HCT116 (cell line): Measurements from ENCODE around the gene NDUFB10. TPM values are rescaled to one million over a fixed set of nuclear protein-coding genes. Genes with fewer than 3 reads are reported as not detected.

Experiments used
- ATAC-seq: fragments of 200-7000 bp; cut with Tn5 transposase; 2 replicates; pipeline ENCODE4 v1.9.1; 2020; ENCODE audit warnings: mild to moderate bottlenecking, moderate library complexity
- BruUV-seq: library from RNA; stranded (reverse); fragments of 400-500 nt; replicated peaks from 2 replicates; lab custom pipeline; 2021; lab: Mats Ljungman, UMichigan
- CTCF ChIA-PET: fragments of 300-600 bp; sonication (Branson Sonifier 250); formaldehyde crosslinking; loops from one replicate; lab custom pipeline; 2021; ENCODE audit warnings: antibody characterized with exemption; lab: Charles Lee
- POLR2A ChIA-PET: fragments of 300-600, 350-600 bp; sonication (Branson Sonifier 250); formaldehyde crosslinking; loops from one replicate; lab custom pipeline; 2021; ENCODE audit warnings: antibody characterized with exemption; lab: Charles Lee
- RAD21 ChIA-PET, 2 experiments: fragments of 300-600 bp; sonication (Branson Sonifier 250); formaldehyde crosslinking; loops; one replicate each; lab custom pipeline; 2023; ENCODE audit warnings: low total read pairs in 2 of 2; ENCODE audit not compliant: uncharacterized antibody in 2 of 2, unreplicated experiment in 2 of 2, low non-redundant PET in 1 of 2; lab: Charles Lee
- DNase-seq: peaks from one replicate; pipeline ENCODE4 v3.0.0-alpha.2; 2010; ENCODE audit warnings: low read depth, low spot score
- H2AFZ ChIP-seq: fragments of 200-600 bp; shearing (Covaris generic), sonication (generic); 2 replicates; pipeline ENCODE4 v1.6.1; 2017; ENCODE audit warnings: low read depth, mixed run types, mixed read lengths, antibody characterized with exemption, low read length; ENCODE audit not compliant: poor library complexity, severe bottlenecking
- H3K27ac ChIP-seq: 2 replicates; pipeline ENCODE4 v1.5.1; 2012; ENCODE audit warnings: low read depth, low read length
- H3K27me3 ChIP-seq: fragments of 200-600 bp; sonication (generic); 2 replicates; pipeline ENCODE4 v1.6.1; 2016; ENCODE audit warnings: mixed run types, low read length, mixed read lengths; ENCODE audit not compliant: insufficient read depth
- H3K36me3 ChIP-seq, 2 experiments: fragments of 200-500 bp in 1 of 2; fragments of 200-600 bp in 1 of 2; sonication (Bioruptor generic) in 1 of 2; sonication (generic) in 1 of 2; 2 replicates each; pipeline versions ENCODE4 v1.5.1 to v1.6.1; 2014 to 2016; ENCODE audit warnings: low read length in 2 of 2, inconsistent platforms in 1 of 2, mixed read lengths in 1 of 2, mixed run types in 1 of 2; ENCODE audit not compliant: insufficient read depth in 2 of 2, control insufficient read depth in 1 of 2
- H3K4me1 ChIP-seq, 2 experiments: fragments of 200-600 bp in 1 of 2; sonication (generic) in 1 of 2; 2 replicates each; pipeline versions ENCODE4 v1.5.1 to v1.6.1; 2012 to 2017; ENCODE audit warnings: low read length in 2 of 2, inconsistent platforms in 1 of 2, mild to moderate bottlenecking in 1 of 2, mixed read lengths in 1 of 2, mixed run types in 1 of 2, moderate library complexity in 1 of 2; ENCODE audit not compliant: insufficient read depth in 2 of 2, control insufficient read depth in 1 of 2
- H3K4me2 ChIP-seq: fragments of 200-600 bp; sonication (generic); 2 replicates; pipeline ENCODE4 v1.6.1; 2017; ENCODE audit warnings: mixed run types, low read length, mixed read lengths
- H3K4me3 ChIP-seq, 2 experiments: fragments of 200-600 bp in 1 of 2; sonication (generic) in 1 of 2; replicated peaks in 1 of 2; 2 replicates each; pipeline ENCODE4 v1.5.1; 2011 to 2016; ENCODE audit warnings: low read length in 2 of 2, control low read depth in 1 of 2, low read depth in 1 of 2, mild to moderate bottlenecking in 1 of 2, mixed read lengths in 1 of 2, mixed run types in 1 of 2
- H3K79me2 ChIP-seq: fragments of 200-600 bp; sonication (generic); 2 replicates; pipeline ENCODE4 v1.6.1; 2017; ENCODE audit warnings: mild to moderate bottlenecking, mixed run types, low read length, moderate library complexity, mixed read lengths; ENCODE audit not compliant: insufficient read depth
- H3K9ac ChIP-seq: fragments of 200-600 bp; sonication (generic); 2 replicates; pipeline ENCODE4 v1.6.1; 2016; ENCODE audit warnings: low read length, mixed read lengths
- H3K9me2 ChIP-seq: fragments of 200-600 bp; sonication (generic), shearing (Covaris generic); 2 replicates; pipeline ENCODE4 v1.6.1; 2017; ENCODE audit warnings: mixed run types, mild to moderate bottlenecking, moderate library complexity; ENCODE audit not compliant: insufficient read depth
- H3K9me3 ChIP-seq, 2 experiments: fragments of 200-500 bp in 1 of 2; fragments of 200-600 bp in 1 of 2; sonication (Bioruptor generic) in 1 of 2; sonication (generic) in 1 of 2; 2 replicates each; pipeline ENCODE4 v1.6.1; 2014 to 2017; ENCODE audit warnings: low read length in 2 of 2, mixed read lengths in 2 of 2, inconsistent platforms in 1 of 2, low read depth in 1 of 2, mild to moderate bottlenecking in 1 of 2, mixed run types in 1 of 2, moderate library complexity in 1 of 2; ENCODE audit not compliant: control insufficient read depth in 1 of 2, insufficient read depth in 1 of 2
- H4K20me1 ChIP-seq: fragments of 200-600 bp; sonication (generic), shearing (Covaris generic); 2 replicates; pipeline ENCODE4 v1.6.1; 2017; ENCODE audit warnings: mixed run types, mild to moderate bottlenecking, moderate library complexity; ENCODE audit not compliant: insufficient read depth
- CBX3 ChIP-seq: IDR thresholded peaks from 2 replicates; pipeline ENCODE4 v1.6.1; 2012; ENCODE audit warnings: low read depth
- CEBPB ChIP-seq: IDR thresholded peaks from 2 replicates; pipeline ENCODE4 v1.6.1; 2012; ENCODE audit warnings: low read depth
- EGR1 ChIP-seq: IDR thresholded peaks from 2 replicates; pipeline ENCODE4 v1.6.1; 2012; ENCODE audit warnings: low read depth
- ELF1 ChIP-seq: IDR thresholded peaks from 2 replicates; pipeline ENCODE4 v1.6.1; 2012; ENCODE audit warnings: low read depth, borderline replicate concordance
- FOSL1 ChIP-seq: IDR thresholded peaks from 2 replicates; pipeline ENCODE4 v1.6.1; 2012; ENCODE audit warnings: low read depth
- JUND ChIP-seq: IDR thresholded peaks from 2 replicates; pipeline ENCODE4 v1.6.1; 2012
- POLR2A ChIP-seq: IDR thresholded peaks from 2 replicates; pipeline ENCODE4 v1.7.0; 2011; ENCODE audit warnings: borderline replicate concordance; ENCODE audit not compliant: insufficient read depth, insufficient read length; ENCODE audit errors: extremely low read depth
- RAD21 ChIP-seq: IDR thresholded peaks from 2 replicates; pipeline ENCODE4 v1.6.1; 2012; ENCODE audit warnings: low read depth, mild to moderate bottlenecking
- SIN3A ChIP-seq: IDR thresholded peaks from 2 replicates; pipeline ENCODE4 v1.6.1; 2012; ENCODE audit warnings: low read depth
- SRF ChIP-seq: IDR thresholded peaks from 2 replicates; pipeline ENCODE4 v1.6.1; 2012; ENCODE audit warnings: low read depth
- TCF7L2 ChIP-seq: IDR thresholded peaks from 2 replicates; pipeline ENCODE4 v1.7.0; 2011; ENCODE audit warnings: borderline replicate concordance, inconsistent platforms; ENCODE audit not compliant: insufficient read depth, insufficient read length; ENCODE audit errors: extremely low read depth
- ZFX ChIP-seq: fragments of 450-650 bp; IDR thresholded peaks from 2 replicates; pipeline ENCODE4 v1.6.1; 2017
- intact Hi-C: fragments of 100-400 bp; cut with micrococcal nuclease; formaldehyde crosslinking; loops from 2 replicates; pipeline ENCODE4 v1.10.0; 2022
- total RNA-seq: library from RNA; stranded (reverse); gene quantifications from one replicate; pipeline ENCODE4 v1.2.1, GENCODE V29; 2021; ENCODE audit not compliant: unreplicated experiment
- TF ChIP-seq, protein P1 (sequence below): IDR thresholded peaks from 2 replicates; pipeline ENCODE4 v1.6.1; 2012; ENCODE audit warnings: low read depth
- TF ChIP-seq, protein P2 (sequence below), 3 experiments: fragments of 200-600 bp in 1 of 3; sonication (generic) in 1 of 3; IDR thresholded peaks in 2 of 3; conservative IDR thresholded peaks in 1 of 3; 2 replicates each; pipeline ENCODE4 v1.5.1; 2012 to 2017; ENCODE audit warnings: low read depth in 2 of 3, low read length in 2 of 3, antibody characterized with exemption in 1 of 3, borderline replicate concordance in 1 of 3, control low read depth in 1 of 3, mild to moderate bottlenecking in 1 of 3, mixed read lengths in 1 of 3, mixed run types in 1 of 3, moderate library complexity in 1 of 3; ENCODE audit not compliant: insufficient read depth in 1 of 3
- TF ChIP-seq, protein P3 (sequence below): IDR thresholded peaks from 2 replicates; pipeline ENCODE4 v1.6.1; 2011; ENCODE audit warnings: mild to moderate bottlenecking, low read length, moderate library complexity; ENCODE audit not compliant: insufficient replicate concordance; ENCODE audit errors: extremely low read depth
- TF ChIP-seq, protein P4 (sequence below): IDR thresholded peaks from 2 replicates; pipeline ENCODE4 v1.6.1; 2012
- TF ChIP-seq, protein P5 (sequence below): IDR thresholded peaks from 2 replicates; pipeline ENCODE4 v1.6.1; 2012

NDUFB10 gene
- total RNA-seq, 1 experiment from 2014 or later: 273 TPM

DNA sequence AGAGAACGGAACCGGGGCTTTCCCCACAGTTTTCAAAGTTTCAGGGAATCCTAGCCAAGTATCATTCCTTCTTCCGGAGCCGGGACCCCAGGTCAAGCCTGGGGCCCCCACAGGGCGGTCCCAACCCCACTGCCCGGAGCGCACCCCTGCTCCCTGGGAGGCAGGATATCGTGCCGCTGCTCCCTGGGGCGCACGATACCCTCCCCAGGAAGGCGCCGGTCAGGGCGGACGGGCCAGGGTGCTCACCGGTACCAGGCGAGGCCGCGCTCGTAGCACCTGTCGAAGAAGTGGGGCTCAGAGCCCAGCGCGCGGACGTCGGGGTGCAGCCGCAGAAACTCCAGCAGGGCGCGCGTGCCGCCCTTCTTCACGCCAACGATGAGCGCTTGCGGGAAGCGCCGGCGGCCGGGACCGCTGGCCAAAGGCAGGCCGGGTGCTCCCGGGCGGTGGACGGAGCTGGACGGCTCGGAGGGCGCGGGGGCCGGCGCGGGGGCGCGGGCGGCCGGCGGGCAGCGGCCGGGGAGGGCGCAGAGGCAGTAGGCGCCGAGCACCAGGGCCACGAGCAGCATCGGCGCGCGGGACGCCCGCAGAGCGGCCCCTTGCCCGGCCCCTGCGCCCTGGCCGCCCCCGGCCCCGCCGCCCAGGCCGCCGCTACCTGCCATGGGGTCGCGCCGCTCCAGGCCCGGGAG lies 41.5 kb upstream of the NDUFB10 start:
- Histone ChIP-seq H3K27ac (no peak overlapping the region), H3K9ac (no peak overlapping the region), H2AFZ (no peak overlapping the region), H3K9me2 (no peaks in the 10 kb centered on the region), H3K4me2 (no peak overlapping the region), H3K4me1 (peaks cover 17 to 27% of the 10 kb centered on the region in 2 experiments), H3K36me3 (no peaks in the 10 kb centered on the region), H4K20me1 (no peaks in the 10 kb centered on the region), H3K27me3 (no peaks in the 10 kb centered on the region), H3K9me3 (no peaks in the 10 kb centered on the region), H3K79me2 (no peaks in the 10 kb centered on the region), H3K4me3 (no peak overlapping the region)
- ChIA-PET POLR2A (no interaction called here), CTCF (no interaction called here), RAD21 (no interaction called here)
- ATAC-seq (no peak), DNase-seq (no peak)
- no peak for TF ChIP-seq ELF1
- TF ChIP-seq POLR2A: no peak
- TF ChIP-seq SRF: no peak
- no peak for TF ChIP-seq CEBPB
- TF ChIP-seq, protein P1, sequence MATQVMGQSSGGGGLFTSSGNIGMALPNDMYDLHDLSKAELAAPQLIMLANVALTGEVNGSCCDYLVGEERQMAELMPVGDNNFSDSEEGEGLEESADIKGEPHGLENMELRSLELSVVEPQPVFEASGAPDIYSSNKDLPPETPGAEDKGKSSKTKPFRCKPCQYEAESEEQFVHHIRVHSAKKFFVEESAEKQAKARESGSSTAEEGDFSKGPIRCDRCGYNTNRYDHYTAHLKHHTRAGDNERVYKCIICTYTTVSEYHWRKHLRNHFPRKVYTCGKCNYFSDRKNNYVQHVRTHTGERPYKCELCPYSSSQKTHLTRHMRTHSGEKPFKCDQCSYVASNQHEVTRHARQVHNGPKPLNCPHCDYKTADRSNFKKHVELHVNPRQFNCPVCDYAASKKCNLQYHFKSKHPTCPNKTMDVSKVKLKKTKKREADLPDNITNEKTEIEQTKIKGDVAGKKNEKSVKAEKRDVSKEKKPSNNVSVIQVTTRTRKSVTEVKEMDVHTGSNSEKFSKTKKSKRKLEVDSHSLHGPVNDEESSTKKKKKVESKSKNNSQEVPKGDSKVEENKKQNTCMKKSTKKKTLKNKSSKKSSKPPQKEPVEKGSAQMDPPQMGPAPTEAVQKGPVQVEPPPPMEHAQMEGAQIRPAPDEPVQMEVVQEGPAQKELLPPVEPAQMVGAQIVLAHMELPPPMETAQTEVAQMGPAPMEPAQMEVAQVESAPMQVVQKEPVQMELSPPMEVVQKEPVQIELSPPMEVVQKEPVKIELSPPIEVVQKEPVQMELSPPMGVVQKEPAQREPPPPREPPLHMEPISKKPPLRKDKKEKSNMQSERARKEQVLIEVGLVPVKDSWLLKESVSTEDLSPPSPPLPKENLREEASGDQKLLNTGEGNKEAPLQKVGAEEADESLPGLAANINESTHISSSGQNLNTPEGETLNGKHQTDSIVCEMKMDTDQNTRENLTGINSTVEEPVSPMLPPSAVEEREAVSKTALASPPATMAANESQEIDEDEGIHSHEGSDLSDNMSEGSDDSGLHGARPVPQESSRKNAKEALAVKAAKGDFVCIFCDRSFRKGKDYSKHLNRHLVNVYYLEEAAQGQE: no peak
- TF ChIP-seq, protein P2, sequence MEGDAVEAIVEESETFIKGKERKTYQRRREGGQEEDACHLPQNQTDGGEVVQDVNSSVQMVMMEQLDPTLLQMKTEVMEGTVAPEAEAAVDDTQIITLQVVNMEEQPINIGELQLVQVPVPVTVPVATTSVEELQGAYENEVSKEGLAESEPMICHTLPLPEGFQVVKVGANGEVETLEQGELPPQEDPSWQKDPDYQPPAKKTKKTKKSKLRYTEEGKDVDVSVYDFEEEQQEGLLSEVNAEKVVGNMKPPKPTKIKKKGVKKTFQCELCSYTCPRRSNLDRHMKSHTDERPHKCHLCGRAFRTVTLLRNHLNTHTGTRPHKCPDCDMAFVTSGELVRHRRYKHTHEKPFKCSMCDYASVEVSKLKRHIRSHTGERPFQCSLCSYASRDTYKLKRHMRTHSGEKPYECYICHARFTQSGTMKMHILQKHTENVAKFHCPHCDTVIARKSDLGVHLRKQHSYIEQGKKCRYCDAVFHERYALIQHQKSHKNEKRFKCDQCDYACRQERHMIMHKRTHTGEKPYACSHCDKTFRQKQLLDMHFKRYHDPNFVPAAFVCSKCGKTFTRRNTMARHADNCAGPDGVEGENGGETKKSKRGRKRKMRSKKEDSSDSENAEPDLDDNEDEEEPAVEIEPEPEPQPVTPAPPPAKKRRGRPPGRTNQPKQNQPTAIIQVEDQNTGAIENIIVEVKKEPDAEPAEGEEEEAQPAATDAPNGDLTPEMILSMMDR (IDR thresholded peaks at IDR 0.05 in 2 of 3, conservative IDR thresholded peaks at IDR 0.05 in 1 of 3; ENCODE audit: borderline replicate concordance in 1 of 3, insufficient read depth in 1 of 3, low read depth in 2 of 3, low read length in 2 of 3): no peak
- TF ChIP-seq CBX3: no peak
- no peak for TF ChIP-seq ZFX
- TF ChIP-seq, protein P3, sequence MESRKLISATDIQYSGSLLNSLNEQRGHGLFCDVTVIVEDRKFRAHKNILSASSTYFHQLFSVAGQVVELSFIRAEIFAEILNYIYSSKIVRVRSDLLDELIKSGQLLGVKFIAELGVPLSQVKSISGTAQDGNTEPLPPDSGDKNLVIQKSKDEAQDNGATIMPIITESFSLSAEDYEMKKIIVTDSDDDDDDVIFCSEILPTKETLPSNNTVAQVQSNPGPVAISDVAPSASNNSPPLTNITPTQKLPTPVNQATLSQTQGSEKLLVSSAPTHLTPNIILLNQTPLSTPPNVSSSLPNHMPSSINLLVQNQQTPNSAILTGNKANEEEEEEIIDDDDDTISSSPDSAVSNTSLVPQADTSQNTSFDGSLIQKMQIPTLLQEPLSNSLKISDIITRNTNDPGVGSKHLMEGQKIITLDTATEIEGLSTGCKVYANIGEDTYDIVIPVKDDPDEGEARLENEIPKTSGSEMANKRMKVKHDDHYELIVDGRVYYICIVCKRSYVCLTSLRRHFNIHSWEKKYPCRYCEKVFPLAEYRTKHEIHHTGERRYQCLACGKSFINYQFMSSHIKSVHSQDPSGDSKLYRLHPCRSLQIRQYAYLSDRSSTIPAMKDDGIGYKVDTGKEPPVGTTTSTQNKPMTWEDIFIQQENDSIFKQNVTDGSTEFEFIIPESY: no peak
- TF ChIP-seq FOSL1: no peak
- TF ChIP-seq RAD21: no peak
- TF ChIP-seq, protein P4, sequence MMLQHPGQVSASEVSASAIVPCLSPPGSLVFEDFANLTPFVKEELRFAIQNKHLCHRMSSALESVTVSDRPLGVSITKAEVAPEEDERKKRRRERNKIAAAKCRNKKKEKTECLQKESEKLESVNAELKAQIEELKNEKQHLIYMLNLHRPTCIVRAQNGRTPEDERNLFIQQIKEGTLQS: no peak
- no peak for TF ChIP-seq TCF7L2
- TF ChIP-seq JUND: no peak
- no peak for TF ChIP-seq EGR1
- TF ChIP-seq SIN3A: no peak
- TF ChIP-seq, protein P5, sequence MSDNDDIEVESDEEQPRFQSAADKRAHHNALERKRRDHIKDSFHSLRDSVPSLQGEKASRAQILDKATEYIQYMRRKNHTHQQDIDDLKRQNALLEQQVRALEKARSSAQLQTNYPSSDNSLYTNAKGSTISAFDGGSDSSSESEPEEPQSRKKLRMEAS: no peak
- intact Hi-C loops: no loop called here
- BruUV-seq: no TSS peak
